GM12872 (cell line): Measurements from ENCODE around the gene TTC6.

Experiments
- CTCF ChIP-seq: IDR thresholded peaks from 3 replicates; pipeline ENCODE4 v1.5.1; 2011; ENCODE audit warnings: low read depth, mild to moderate bottlenecking, low read length, moderate library complexity; ENCODE audit not compliant: insufficient read depth

TTC6 gene

GRCh38 chr14:37580146-37580545 is 15.3 kb upstream of the TTC6 start:
- TF ChIP-seq CTCF: no peak

GRCh38 chr14:37583358-37584210 is 11.8 kb upstream of the TTC6 start:
- no peak for TF ChIP-seq CTCF

- no peak for TF ChIP-seq CTCF
Measured at GRCh38 chr14:37584211-37585100, 11.0 kb upstream of the TTC6 start.

GRCh38 chr14:37585101-37585511 is 10.3 kb upstream of the TTC6 start:
- TF ChIP-seq CTCF: no peak

GRCh38 chr14:37585971-37586796 is 9.2 kb upstream of the TTC6 start:
- TF ChIP-seq CTCF: no peak

- TF ChIP-seq CTCF: no peak
Measured at GRCh38 chr14:37586797-37587130, 8.7 kb upstream of the TTC6 start.

- no peak for TF ChIP-seq CTCF
Measured at GRCh38 chr14:37587131-37587803, 8.2 kb upstream of the TTC6 start.
